Choroid plexus epithelial cell (primary cell): ENCODE measurements around the gene TIMP4.

Source experiments
- DNase-seq: peaks from one replicate; pipeline ENCODE4 v3.0.0-alpha.2; 2010; ENCODE audit warnings: low read depth
- H3K4me3 ChIP-seq: 2 replicates; pipeline ENCODE4 v1.5.1; 2011; ENCODE audit warnings: low read depth, mild to moderate bottlenecking, control low read depth, low read length, moderate library complexity
- CTCF ChIP-seq: conservative IDR thresholded peaks from 2 replicates; pipeline ENCODE4 v1.5.1; 2011; ENCODE audit warnings: low read depth, mild to moderate bottlenecking, control low read depth, inconsistent platforms, low read length, moderate library complexity

Gene TIMP4

GRCh38 chr3:12190832-12191231 lies 32.1 kb upstream of the TIMP4 start:
- H3K4me3 ChIP-seq = no peak overlapping the region
- no peak for TF ChIP-seq CTCF
- no peak for DNase-seq

- TF ChIP-seq CTCF = no peak
- H3K4me3 ChIP-seq = no peak overlapping the region
- no peak for DNase-seq
Measured at GRCh38 chr3:12190221-12190807, 31.6 kb upstream of the TIMP4 start.

GRCh38 chr3:12188681-12189287 lies 30.1 kb upstream of the TIMP4 start:
- TF ChIP-seq CTCF = no peak
- H3K4me3 ChIP-seq = no peak overlapping the region
- DNase-seq = no peak

- DNase-seq = no peak
- no peak overlapping the region for H3K4me3 ChIP-seq
- TF ChIP-seq CTCF = no peak
Measured at GRCh38 chr3:12188328-12188648, 29.6 kb upstream of the TIMP4 start.

GRCh38 chr3:12187448-12188327 lies 29.0 kb upstream of the TIMP4 start:
- H3K4me3 ChIP-seq = peak overlapping the region; percentile 7
- peak; percentile 77 for DNase-seq
- no peak for TF ChIP-seq CTCF

GRCh38 chr3:12186515-12187286 lies 28.0 kb upstream of the TIMP4 start:
- H3K4me3 ChIP-seq = no peak overlapping the region
- TF ChIP-seq CTCF = no peak
- no peak for DNase-seq
